K562 (cell line): Measurements from ENCODE around the gene WDR19.

Experiments
- BDP1 ChIP-seq: IDR thresholded peaks from 3 replicates; pipeline ENCODE4 v1.6.1; 2011; ENCODE audit not compliant: insufficient read length, insufficient read depth
- CREB1 ChIP-seq, 2 experiments: sonication (generic) in 1 of 2; formaldehyde crosslinking in 1 of 2; IDR thresholded peaks; 2 replicates each; pipeline versions ENCODE4 v1.6.1 to v1.8.0; 2012 to 2022; ENCODE audit warnings: inconsistent platforms in 1 of 2, mild to moderate bottlenecking in 1 of 2, missing genetic modification reagents in 1 of 2, moderate library complexity in 1 of 2
- CTCF ChIP-seq, 3 experiments: IDR thresholded peaks in 2 of 3; conservative IDR thresholded peaks in 1 of 3; 2 replicates each; pipeline ENCODE4 v1.5.1; 2011 to 2012; ENCODE audit warnings: low read length in 3 of 3, mild to moderate bottlenecking in 3 of 3, control low read depth in 2 of 3, improper control_type of control experiment in 1 of 3, inconsistent platforms in 1 of 3, low read depth in 1 of 3, mixed read lengths in 1 of 3, moderate library complexity in 1 of 3; ENCODE audit not compliant: insufficient read depth in 2 of 3
- EZH2 ChIP-seq: IDR thresholded peaks from 2 replicates; pipeline ENCODE4 v1.6.1; 2012; ENCODE audit warnings: low read depth, mild to moderate bottlenecking, inconsistent platforms, low read length, borderline replicate concordance
- FIP1L1 ChIP-seq: fragments of 200-400 bp; formaldehyde crosslinking; IDR thresholded peaks from 2 replicates; pipeline ENCODE4 v1.6.1; 2018; ENCODE audit warnings: mild to moderate bottlenecking, low read depth, low read length; ENCODE audit not compliant: poor library complexity, severe bottlenecking
- FOXK1 ChIP-seq: sonication (generic); formaldehyde crosslinking; IDR thresholded peaks from 2 replicates; pipeline ENCODE4 v1.8.0; 2022; ENCODE audit warnings: missing genetic modification reagents, mild to moderate bottlenecking, borderline replicate concordance
- HES1 ChIP-seq: fragments of 450-650 bp; IDR thresholded peaks from 2 replicates; pipeline ENCODE4 v1.6.1; 2016; ENCODE audit warnings: low read depth, mild to moderate bottlenecking, moderate library complexity
- PHF20 ChIP-seq: fragments of 450-650 bp; IDR thresholded peaks from 2 replicates; pipeline ENCODE4 v1.6.1; 2018; ENCODE audit not compliant: partially characterized antibody
- POLR2AphosphoS5 ChIP-seq: IDR thresholded peaks from 2 replicates; pipeline ENCODE4 v1.6.1; 2011; ENCODE audit warnings: mild to moderate bottlenecking, low read depth, low read length, moderate library complexity; ENCODE audit not compliant: control insufficient read depth, insufficient read depth
- SNIP1 ChIP-seq: fragments of 450-650 bp; IDR thresholded peaks from 2 replicates; pipeline ENCODE4 v1.7.1; 2017; ENCODE audit warnings: low read depth, mild to moderate bottlenecking
- SREBF2 ChIP-seq: sonication (generic); formaldehyde crosslinking; IDR thresholded peaks from 2 replicates; pipeline ENCODE4 v1.4.0; 2020; ENCODE audit warnings: mild to moderate bottlenecking, missing genetic modification reagents
- TRIM28 ChIP-seq: fragments of 450-650 bp; IDR thresholded peaks from 2 replicates; pipeline ENCODE4 v1.6.1; 2017
- U2AF2 ChIP-seq: fragments of 200-400 bp; formaldehyde crosslinking; optimal IDR thresholded peaks from 2 replicates; pipeline ENCODE3; 2017; ENCODE audit warnings: low read depth, mild to moderate bottlenecking, low read length
- ZNF121 ChIP-seq: sonication (generic); formaldehyde crosslinking; conservative IDR thresholded peaks from 2 replicates; pipeline ENCODE4 v1.8.0; 2022; ENCODE audit warnings: missing genetic modification reagents

GRCh38 chr4:39285853-39286252 is 103.5 kb downstream of the WDR19 start:
- TF ChIP-seq SREBF2 (CRISPR knock-in tag) (no peak), SNIP1 (no peak), CREB1 (IDR thresholded peaks at IDR 0.05) (no peak), CREB1 (CRISPR knock-in tag; IDR thresholded peaks at IDR 0.05) (no peak), FOXK1 (no peak), POLR2AphosphoS5 (no peak), ZNF121 (no peak), EZH2 (no peak), TRIM28 (no peak), U2AF2 (no peak), HES1 (no peak), CTCF (IDR thresholded peaks at IDR 0.05 in 2 of 3, conservative IDR thresholded peaks at IDR 0.05 in 1 of 3; ENCODE audit: insufficient read depth in 2 of 3, low read depth in 1 of 3, low read length in 3 of 3) (no peak), FIP1L1 (no peak), BDP1 (no peak), PHF20 (no peak)
